Measurements from ENCODE around the gene UNC79. TPM values are rescaled to one million over a fixed set of nuclear protein-coding genes. Genes with fewer than 3 reads are reported as not detected.

Gene UNC79
- total RNA-seq, 1 donor from 2014 or later = 0.41 TPM

DNA sequence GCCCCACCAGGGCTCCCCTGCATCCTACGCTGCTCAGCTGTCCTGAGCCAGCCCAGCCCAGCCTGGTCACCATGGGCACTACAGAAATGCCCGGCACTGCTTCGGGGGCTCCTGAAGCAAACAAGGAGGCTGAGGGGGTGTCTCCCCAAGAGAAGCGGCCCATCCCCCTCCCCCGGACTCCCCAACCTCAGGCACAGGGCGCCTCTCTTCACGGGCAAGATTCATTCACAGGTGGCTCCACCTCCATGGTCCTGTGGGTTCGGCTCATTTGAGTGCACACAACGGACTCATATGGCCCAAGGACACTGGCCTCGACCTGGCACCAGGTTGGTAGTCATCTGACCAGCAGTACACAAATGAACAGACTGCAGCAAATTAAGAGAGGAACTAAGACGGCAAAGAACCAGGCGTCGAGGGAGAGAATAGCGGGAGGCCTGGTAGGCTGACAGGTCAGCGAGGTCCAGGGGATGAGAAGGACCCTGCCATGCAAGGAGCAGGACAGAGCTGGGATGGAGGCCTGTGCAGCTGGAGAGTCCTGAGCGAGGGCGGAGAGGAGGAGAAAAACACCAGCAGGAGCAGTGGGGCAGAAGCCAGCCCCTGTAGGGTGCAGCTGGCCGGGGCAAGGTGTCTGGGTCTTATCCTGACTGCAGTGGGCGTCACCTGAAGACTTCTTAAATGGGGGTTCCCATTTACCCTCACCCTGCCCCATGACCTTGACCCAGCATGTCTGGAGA, 297.3 kb downstream of the UNC79 start:
- no peak for DNase-seq

GRCh38 chr14:93728651-93729016, 297.9 kb downstream of the UNC79 start:
- no peak for DNase-seq

DNA sequence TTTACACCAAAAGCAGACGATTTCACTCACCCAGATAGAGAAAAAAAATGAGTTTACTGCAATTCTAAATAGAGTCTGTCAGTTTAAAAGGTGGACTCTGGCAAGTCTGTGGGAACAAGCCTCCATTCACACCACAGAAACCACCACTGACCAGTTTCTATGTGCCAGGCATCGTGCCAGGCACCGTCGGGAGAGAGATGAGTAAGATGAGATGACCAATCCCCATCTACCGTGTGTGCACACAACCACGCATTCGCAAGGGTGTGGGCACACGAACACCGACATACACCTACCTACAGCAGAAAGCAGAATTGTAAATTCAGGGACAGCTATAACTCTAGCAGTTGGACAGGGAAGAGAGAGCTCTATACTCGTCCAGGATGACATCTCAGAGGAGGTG, 299.3 kb downstream of the UNC79 start:
- no peak for DNase-seq

DNA sequence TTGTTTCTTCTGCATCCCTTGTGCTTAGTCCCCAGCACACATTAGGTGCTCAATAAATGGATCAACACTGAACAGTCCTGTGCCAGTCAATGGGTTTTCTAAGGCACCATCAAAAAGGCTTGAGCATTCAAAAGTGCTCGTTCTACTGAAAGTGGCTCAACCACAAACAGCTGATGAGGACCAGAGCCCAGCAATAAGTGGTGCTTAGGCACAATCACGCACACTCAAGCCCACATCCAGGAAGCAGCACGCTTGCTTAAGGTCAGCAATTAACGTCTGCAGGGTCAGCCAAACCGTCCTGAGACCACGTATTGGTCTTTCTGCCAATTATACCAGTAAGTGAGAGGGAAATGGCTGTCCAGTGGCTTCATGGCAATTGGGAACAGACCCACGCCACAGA, 301.0 kb downstream of the UNC79 start:
- DNase-seq = no peak

- no peak for DNase-seq
These were observed 301.8 kb downstream of the UNC79 start for GRCh38 chr14:93732524-93732923.

DNA sequence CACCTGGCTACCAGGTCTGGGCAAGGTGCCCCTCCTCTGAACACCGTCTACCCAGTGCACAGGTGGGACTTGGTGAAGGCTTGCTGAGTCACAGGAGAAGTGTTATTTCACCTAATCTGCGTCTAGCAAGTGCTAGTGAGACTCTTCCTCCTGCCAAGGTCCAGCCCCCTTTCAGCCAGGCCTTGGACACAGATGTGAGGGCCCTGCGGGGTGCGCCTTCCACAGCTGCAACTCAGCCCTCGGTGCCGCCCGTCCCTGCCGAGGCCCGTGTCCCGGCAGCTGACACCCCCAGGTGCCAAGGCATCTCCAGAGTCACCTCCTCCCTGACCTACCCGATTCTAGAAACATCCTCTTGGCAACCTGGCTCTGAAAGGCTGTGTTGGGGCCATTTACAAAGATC, 302.5 kb downstream of the UNC79 start:
- peak; percentile 22 for DNase-seq

DNA sequence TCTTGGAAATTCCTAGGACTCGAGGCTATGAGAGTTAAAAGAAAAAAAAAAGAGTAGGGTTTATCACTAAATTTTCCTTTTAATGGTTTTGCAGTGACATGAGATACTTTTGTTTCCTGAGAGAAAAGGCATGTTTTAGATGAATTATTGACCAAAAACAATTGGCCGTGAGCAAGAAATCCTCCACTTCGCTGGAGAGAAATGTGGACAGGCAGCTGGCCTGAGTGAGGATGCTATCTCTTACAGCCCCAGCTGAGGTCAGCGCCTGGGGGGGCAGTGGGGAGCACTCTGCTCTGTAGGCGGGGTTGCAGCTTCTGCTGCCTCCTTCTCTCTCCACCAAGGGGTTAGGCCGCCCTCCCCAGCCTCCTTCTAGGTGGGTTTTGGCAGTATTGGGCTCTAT, 302.9 kb downstream of the UNC79 start:
- DNase-seq = no peak

DNA sequence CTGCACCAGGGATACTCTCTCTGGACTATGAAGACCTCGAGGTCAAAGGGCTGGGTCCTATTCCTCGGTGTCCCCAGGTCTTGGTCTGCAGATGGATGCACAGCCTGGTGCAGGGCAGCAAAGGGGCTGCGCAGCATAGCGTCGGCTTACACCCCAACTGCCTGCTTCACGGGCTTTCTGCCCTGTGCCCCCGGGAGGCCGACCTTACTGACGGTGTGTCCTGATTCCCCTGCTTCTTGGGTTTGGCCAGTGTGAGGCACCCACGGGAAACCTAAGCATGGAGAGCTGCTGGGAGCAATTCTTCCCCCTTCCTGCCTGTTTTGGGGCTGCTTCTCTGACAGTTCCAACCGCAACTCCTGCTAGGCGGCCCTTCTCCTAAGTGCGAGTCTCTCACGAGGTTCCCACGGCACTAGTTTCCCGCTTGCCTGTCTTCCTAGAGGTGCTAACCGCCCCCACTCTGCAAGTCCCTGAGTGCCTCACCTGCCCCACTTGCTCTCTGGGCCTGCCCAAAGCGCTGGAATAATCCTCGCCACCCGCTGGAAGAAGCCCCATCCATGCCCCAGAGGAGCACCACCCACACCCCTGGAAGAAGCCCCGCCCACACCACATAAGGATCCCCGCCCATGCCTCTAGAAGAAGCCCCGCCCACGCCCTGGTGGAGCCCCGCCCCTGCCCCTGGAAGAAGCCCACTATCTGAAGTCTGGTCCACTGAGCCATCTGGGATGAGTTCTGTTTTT, 303.5 kb downstream of the UNC79 start:
- DNase-seq = no peak

DNA sequence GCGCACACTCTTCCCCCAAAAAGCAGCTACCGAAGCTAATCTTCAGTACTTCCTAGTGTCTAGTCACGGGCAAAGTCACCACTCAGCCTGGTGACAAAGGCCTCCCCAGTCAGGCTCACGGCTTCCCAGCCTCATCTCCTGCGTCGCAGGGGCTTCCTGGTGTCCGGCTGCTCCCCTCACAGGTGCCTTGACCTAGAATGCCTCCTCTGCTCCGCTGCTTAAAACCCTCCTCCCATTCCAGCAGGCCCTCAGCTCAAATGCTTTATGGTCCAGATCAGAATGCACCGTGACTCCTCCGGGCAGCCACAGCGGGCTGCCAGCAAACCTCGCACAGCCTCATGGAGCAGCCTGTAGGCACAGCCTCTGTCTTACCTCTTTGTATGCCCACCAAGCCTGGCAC, 304.5 kb downstream of the UNC79 start:
- no peak for DNase-seq

DNA sequence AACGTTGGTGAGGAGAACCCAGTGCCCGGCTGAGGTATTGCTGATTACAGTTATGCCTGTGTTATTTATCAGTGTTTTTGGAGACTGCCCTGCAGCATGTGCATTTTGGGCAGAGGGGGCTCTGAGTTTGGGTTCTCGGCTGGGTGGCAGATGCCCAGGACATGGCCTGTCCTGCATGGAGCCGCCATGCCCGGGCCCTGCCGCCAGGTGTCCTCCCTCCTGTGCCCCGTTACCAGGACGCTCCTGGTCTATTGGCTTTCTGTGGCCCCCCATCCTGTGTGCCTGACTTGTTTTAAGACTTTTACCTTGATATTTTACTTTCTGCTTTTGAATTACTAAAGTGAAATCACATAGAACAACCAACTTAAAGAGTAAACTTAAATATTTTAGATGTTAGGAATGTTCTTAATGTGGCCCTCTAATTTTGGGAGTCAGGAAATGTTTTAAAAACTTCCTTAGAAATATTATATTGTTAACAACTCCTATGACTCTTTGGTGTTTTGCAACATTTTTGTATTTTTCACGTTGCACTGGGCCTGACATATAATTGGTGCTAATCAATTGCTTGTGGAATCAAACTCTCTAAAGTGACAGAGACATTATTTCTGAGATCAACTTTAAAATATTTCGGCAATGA, 305.8 kb downstream of the UNC79 start:
- no peak for DNase-seq

DNA sequence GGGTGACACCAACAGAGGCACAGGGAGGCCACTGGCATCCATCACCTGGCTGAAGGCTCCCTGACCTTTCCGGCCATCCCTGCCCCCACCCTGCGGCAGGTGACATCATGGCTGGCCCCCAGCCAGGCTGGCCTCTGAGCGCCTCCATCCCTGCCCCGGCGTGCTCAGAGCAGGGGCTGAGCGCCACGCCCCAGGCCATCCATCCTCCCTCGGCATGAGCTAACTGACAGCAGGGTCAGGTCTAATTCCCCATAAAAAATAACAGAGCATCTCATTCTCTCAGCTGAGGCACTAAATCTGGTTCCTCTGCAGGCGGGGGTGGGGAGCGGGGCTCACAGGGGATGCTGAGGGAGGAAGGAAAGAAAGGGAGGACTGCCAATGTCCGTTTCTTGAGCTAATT, 306.9 kb downstream of the UNC79 start:
- no peak for DNase-seq

- DNase-seq = peak; percentile 79
These were observed 311.0 kb downstream of the UNC79 start for GRCh38 chr14:93741556-93742230.

DNA sequence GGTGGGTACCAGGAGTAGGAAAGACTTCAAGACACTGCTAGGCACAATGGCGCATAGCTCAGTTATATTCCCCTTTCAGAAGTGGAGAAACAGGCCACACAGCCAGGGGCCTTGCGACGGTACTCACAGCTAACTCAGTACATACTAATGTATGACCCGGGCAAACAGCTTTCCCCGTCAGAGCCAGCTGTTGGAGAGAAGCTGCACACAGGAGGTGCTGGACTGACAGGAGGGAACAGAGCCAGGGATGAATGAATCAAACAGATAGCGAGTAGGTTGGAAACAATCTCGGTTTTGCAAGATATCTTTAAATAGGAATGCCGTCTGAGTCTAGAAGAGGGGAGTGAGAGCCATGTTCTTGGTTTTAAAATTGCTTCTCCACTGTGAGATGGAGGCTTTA, 312.0 kb downstream of the UNC79 start:
- DNase-seq = peak; percentile 63

DNA sequence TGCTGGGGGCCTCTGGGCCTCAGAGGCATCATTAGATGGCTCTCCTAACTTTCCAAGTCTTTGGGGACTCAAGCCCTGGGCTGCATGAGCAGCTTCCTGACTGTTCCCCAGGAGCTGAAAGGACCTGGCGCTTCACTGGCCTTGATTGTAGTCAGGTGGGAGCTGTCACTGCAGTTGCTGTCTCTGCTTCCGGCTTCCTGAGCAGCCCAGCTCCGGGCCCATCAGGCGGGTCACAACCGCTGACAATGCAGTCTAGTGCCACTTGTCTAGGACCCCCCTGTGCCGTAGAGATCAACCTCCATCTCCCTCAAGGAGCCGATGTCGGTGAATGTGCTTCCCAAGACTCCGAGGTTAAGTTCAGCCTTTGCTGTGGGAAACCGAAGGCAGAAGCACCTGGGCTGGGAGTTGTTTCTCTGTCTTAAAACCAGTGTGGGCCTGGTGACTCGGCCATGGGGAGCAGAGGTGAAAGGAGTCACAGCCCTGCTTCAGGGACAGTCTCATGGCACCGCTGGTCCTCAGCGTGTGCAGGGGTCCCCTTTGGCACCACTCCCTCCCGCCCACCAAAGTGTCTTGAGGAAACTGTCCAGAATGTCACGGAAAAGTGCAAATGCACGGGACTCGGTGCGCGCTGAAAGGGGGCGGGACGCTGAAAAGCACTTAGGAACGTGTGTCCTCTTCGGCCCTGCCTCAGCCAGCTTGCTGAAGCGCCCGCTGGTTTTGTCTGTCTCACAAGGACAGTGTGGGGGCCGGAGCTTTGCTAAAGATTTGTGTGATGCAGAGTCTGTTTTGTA, 312.7 kb downstream of the UNC79 start:
- no peak for DNase-seq

DNA sequence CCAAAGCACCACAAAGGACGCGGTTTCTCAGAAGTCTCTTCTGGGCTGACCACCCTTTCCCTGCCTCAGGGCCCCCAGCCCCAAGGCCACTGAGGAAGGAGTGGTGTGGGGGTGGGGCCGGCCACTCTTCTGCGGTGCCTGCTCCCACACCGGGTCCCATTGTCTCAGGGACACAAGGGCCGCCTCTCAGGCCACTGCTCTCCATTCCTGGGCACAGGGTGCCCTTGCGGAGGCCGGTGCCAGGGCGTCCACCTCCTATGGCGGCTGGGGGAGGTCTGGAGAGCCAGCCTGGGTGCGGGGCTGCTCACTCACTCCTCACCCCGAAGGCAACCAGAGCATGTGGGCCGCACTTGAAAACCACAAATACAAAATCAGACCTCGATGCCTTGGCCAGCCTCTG, 313.4 kb downstream of the UNC79 start:
- DNase-seq = no peak

GRCh38 chr14:93744876-93745275, 314.1 kb downstream of the UNC79 start:
- DNase-seq = no peak

DNA sequence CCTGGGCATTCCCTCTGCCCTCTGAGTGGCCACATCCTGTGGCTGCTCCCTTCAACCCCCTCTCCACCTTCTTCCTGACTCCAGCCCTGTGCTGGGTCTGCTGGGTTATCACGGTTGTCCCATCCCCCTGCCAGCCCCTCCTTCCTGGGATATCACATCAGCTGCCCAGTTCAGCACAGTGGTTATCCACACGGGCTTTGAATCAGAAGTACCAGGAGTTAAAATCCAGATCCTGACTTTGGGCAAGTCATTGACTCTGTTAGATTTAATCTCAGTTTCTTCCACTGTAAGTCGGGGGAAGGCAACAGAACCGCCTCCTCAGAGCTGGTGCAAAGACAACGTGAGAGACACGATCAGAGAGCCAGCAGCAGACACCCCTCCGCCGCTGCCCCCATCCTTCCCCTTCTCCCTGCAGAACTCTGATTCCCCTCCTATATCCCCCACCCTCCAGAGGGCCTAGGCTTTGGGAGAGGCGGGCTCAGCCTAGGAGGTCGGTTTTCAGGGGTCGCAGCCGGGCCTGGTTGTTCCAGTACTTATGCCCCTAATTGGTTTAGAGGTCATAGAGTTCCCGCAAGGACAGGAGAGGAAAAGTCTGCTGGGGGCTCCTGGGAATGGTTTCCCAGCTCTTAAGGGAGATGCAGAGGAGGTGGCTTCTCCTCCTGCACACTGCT, 315.0 kb downstream of the UNC79 start:
- DNase-seq = no peak

DNA sequence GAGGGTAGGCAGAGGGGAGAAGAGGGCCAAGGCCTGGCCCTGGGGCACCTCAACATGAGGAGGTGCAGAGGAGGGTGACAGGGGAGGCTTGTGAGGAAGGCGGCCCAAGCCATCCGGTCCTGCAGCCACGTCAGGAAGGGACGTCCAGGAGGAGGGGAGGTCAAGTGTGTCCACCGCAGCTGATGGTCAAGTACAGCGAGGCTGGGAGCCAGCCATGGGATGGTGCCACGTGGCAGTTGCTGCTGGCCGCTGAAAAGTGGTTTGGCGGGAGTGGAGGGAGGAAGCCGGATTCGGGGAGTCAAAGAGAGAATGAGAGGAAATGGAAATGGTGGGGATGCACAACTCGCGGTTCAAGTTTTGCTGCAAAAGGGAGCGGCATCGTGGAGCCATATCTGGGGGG, 316.4 kb downstream of the UNC79 start:
- DNase-seq = no peak

DNA sequence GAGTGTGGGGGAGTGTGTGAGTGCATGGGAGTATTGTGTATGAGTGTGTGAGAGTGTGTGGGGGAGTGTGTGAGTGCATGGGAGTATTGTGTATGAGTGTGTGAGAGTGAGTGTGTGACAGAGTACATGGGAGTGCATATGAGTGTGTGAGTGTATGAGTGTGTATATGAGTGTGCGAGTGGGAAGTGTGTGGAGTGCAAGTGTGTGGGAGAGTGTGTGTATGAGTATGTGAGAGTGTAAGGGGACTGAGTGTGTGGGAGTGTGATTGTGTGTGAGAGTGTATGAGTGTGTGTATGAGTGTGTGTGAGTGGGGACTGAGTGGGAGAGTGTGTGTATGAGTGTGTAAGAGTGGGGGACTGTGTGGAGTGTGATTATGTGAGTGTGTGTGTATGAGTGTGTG, 316.8 kb downstream of the UNC79 start:
- DNase-seq = no peak

GRCh38 chr14:93748208-93749075, 317.7 kb downstream of the UNC79 start:
- DNase-seq = no peak

DNA sequence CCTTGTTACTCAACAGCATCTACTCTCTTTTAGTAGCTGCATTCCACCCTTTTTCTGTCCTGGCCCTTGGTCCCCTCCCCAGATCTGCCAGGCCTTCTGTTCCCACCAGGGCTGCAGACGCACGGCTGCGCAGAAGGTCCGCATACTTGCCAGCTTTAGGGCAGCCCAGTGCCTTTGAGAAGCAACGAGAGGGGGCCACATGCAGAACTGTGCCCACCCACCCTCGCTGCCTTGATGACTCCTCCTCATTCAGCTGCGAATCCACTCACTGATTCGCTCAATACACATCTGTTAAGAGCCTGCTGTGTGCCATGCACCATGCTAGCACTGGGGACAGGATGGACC, 318.3 kb downstream of the UNC79 start:
- DNase-seq = peak; percentile 28
